NCI-H82 treated with DMSO at 0.1 percent for 48 hours (cell line): ENCODE results near the gene NEGR1.
"Not testable (repeated sequence)": the region's sequence is repeated elsewhere in the genome, so short reads cannot be mapped to it uniquely, and the experiment has no call there.

Experiments
- DNase-seq: peaks from one replicate; lab custom pipeline; 2025; ENCODE audit not compliant: unreplicated experiment; lab: John Stamatoyannopoulos, UW

Gene NEGR1

DNA sequence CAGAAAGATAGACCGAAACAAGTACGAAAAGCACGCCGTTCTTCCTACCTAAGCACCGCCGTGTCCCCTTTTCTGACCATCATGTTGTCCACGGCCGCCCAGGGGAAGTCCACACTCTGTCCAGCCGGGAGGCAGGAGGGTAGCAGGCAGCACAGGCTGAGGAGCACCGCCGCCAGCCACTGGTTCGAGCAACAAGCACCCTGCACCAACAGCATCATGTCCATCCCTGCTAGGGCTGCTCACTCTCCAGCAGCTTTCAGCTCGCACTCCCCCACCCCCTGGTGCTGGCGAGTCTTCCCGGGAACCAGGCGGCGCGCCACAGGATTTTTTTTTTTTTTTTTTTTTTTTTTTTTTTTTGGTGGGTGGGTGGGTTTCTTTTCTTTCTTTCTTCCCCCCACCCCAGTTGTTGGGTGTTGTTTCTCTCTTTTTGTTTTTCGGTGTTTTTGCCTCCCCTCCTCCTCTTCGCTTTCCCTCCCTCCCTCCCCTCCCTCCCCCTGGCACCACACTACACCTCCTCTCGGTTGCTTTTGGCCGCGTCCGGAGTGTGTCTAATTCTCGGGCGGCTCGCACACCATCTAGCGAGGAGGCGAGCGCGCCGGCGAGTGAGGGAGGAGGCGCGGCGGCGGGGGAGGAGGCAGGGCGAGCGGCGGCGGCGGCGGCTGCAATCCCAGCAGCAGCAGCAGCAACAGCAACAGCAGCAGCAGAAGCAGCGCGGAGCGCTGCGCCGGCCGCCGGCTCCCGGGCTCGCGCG, at the start of gene NEGR1:
Gene NEGR1 (minus strand): TSS at position 269 of the 751 bp plus-strand sequence.
- peak; percentile 72 for DNase-seq

GRCh38 chr1:72326494-72326893, 44.2 kb upstream of the NEGR1 start:
- no peak for DNase-seq

DNA sequence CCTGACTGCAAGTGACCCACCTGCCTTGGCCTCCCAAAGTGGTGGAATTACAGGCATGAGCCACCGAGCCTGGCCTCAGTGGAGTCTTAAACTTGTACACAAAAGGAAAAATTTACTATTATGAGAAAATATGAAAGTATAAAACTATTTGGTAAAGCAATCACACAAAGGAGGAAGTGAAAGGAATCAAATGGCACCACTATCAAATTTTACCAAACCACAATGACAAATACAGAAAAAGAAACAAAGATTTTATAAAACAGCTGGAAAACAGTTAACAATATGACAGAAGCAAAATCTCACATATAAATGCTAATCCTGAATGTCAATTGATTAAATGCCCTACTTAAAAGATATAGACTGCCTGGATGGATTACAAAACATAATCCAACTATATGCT, 42.1 kb upstream of the NEGR1 start:
- DNase-seq: no peak

DNA sequence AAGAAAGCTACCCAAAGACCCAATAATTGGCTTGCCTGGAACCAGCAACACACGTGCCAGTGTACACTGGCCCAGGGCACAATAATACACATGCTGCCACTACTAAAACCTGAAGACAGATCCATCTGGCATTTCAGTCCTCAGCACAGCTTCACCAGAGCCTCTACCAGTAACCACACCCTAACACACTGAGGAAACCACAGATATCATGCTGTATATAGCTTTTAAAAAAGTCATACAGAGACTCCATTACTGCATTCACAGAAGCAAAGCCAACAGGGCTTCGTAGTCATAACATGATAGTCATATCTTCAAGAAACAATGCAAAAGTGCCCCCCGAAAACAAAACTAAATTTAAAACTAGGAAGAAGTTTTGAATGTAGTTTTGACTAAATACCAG, 40.6 kb upstream of the NEGR1 start:
- no peak for DNase-seq

- no peak for DNase-seq
Measured at GRCh38 chr1:72296501-72296900, 14.2 kb upstream of the NEGR1 start.

- no peak for DNase-seq
Measured at GRCh38 chr1:72288886-72289285, 6.5 kb upstream of the NEGR1 start.

DNA sequence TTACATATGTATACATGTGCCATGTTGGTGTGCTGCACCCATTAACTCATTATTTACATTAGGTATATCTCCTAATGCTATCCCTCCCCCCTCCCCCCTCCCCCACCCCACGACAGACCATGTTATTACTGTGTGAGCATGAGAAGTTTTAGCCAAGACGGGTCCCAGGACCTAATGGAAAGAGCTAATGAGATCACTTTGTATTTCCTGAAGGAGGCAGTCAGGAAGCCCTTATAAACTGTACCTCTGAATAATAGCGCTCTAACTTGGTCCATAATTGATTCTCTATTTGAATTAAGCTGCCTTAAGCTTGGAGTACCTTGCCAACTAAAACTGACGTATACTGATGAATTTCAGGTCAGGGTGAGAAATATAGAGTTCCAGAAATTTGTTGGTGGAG, 4.1 kb upstream of the NEGR1 start:
- DNase-seq: no peak

GRCh38 chr1:72285074-72285425, 2.7 kb upstream of the NEGR1 start:
- no peak for DNase-seq

DNA sequence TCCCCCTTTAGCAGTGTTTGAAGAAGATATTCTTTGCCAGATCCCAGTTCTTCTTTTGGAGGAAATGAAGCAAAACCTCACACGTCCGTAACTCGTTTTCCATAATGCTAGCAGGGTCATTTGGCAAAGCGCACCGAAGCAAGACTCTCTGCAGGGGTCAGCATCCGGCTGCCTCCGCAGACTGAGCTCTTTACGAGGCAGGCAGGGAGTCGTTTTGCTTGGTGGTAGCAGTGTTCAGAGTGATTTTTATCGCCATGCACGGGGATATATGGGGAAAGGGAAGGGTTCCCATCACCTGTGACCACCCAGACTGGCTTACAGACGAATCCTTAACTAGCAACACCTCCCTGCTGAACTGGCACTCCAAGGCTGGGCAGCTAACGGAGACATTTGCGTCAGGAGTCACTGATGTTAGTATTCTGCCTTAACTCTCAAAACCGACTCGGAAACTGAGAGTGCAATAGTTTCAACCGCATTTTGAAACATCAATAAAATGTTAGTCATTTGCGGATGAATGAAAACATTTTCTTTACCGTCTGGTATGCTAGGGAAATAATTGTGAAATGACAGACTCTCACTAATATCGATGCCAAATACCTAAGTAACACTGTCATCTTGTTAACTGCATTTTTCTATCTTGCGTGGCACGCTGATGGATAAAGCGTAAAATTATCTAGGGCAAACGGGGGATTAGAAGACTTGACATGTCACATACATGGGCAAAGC, 2.2 kb upstream of the NEGR1 start:
- DNase-seq: peak; percentile 47

- DNase-seq: peak; percentile 76
Measured at GRCh38 chr1:72284084-72284347, 1.7 kb upstream of the NEGR1 start.

DNA sequence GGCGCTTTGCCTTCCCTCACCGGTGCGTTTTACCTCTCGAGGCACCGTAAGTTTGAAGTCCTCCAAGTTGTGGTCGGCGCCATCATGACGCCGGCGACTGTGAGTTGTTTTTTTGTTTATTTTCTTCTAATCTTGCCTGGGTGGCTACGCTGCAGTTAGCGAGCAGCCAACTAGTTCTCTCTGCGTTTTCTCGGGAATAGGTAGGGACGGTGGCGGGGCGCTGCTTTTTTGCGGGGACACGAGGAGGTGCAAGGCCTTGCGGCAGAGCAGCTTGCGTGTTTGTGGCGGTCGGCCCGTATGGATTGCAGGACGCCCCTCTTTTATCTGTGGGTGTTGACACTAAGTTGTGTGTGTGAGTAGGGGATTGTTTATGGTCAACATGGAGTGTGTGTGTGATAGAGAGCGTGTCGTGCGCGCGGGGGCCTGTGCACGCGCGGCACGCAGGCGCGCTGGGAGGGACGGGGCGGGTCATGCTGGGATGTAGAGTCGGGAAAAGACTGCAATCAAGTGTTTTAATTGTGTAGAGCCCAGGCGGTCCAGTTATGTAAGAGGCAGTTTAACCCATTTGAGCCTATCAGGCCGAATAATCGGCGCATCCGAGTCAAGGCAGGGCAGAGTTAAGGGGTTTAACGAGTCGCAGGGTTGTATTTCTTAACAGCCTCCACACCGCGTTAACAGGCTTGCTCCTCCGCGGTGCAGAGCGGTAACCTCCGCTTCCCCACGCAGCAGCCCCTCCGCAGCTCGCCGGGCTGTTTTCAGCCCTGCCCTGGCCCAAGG, 1.2 kb upstream of the NEGR1 start:
- peak; percentile 76 for DNase-seq

DNA sequence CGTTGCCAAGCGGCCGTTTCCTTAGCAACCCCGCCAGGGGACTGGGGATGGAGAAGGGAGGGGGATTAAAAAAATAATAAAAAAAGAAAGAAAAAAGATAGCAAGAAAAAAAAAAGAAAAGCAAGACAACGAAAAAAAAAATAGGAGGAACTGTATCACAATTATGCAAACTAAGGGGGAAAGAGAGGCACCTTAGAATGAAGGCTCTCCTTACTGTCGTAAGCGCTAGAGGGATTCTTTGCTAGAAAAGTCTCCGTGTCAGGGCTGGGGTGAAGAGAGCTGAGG, 625 bp upstream of the NEGR1 start:
- DNase-seq: no peak

DNA sequence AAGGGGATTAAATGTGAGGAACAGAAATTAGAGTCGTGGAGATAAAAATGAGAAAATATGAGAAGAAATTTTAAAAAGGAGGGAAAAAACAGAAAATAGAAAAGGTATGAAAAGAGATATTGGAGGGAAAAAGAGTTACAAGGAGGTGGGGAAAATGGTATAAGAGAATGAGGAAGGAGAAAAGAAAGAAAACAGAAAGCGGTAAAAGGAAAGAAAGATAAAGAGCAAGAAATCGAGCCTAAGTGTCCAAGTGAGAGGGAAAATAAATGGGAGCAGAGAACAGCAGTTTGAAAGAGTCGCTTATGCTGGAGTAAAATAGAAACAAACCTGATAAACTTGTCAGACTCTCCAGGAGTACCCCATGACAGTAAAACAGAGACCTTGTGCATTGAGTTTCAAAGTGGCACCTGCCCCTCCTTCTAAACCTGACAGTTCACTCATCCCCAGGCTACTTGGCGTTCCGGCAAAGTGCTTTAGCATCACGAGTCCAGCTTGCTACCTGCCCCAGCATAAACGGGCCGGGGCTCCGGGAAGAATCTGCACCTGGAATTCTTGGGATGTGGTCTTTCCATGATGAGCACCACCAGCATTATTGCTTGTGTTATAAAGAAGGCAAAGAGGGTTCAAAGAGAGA, 585 bp downstream of the NEGR1 start:
- DNase-seq: no peak

- no peak for DNase-seq
Measured at GRCh38 chr1:72281144-72281543, 1.2 kb downstream of the NEGR1 start.

DNA sequence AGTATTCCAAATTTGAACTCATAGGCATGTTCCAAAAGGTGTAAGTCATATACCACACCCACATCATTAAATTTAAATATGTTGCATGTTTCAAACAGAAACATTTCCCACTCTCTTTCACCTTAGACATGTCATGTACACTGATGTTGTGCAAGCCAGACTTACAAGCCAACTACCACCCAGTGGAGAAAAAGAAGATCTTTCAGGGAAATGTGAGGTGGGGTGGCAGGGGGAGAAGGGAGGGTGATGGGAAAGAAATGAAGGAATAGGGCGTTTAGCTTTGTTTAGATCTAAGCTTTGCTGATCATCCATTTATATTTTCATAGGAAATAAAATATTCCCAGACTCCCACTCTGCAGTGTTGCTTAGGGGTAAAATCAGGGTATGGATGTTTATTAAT, 1.6 kb downstream of the NEGR1 start:
- DNase-seq: no peak

GRCh38 chr1:72280131-72280530, 2.2 kb downstream of the NEGR1 start:
- no peak for DNase-seq

GRCh38 chr1:72278461-72278860, 3.9 kb downstream of the NEGR1 start:
- no peak for DNase-seq

DNA sequence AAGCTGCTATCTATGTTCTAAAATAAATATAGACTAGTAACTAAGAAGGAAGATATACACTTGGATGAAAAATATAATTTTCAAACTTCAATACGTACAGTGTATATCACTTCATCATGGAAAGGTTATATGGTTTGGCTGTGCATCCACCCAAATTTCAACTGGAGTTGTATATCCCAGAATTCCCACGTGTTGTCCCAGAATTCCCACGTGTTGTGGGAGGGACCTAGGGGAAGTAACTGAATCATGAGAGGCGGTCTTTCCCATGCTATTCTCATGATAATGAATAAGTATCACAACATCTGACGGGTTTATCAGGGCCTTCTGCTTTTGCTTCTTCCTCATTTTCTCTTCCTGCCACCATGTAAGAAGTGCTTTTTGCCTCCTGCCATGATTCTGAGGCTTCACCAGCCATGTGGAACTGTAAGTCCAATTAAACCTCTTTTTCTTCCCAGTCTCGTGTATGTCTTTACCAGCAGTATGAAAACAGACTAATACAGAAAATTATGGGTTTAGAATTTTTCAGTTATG, 10.7 kb downstream of the NEGR1 start:
- no peak for DNase-seq

- no peak for DNase-seq
Measured at GRCh38 chr1:72262735-72263134, 19.6 kb downstream of the NEGR1 start.

DNA sequence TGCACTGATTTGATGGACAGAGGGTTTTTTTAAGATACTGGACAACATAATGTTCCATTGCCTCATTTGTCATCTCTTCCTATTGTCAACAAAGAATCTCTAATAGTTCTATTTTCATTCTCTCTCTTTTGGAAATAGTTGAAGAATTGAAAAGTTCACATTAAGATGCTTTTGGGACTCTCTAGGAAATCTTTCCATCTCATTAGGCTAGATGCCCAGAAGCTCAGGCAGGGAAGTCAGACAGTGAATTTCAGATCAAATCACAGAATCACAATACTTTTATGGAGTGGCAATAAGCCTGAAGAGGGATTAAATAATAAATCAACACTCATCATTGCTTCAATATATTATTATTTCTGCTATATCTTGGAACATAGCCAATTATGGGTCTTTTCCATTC, 29.2 kb downstream of the NEGR1 start:
- no peak for DNase-seq

DNA sequence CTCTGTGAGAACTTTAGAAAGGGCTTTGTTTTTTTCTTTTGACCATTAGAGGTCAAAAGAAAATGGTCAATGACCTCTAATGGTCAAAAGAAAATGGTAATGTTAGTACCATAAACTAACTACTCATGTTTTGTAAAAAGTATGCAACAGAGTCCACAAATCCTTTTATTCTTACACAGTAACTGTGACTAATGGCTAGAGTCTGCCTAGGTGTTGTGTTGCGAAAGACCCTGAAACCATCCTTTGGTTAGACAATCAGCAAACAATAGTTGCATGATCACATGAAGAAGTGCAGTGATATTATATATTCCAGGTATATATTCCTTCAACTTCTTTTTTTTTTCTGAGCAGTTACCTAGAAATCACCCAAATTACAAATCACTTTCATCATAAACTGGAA, 40.9 kb downstream of the NEGR1 start:
- DNase-seq: no peak

DNA sequence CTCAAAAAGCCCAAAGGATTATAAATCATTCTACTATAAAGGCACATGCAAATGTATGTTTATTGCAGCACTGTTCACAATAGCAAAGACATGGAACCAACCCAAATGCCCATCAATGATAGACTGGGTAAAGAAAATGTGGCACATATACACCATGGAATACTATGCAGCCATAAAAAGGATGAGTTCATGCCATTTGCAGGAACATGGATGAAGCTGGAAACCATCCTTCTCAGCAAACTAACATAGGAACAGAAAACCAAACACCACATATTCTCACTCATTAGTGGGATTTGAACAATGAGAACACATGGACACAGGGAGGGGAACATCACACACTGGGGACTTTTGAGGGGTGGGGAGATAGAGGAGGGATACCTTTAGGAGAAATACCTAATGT, 46.4 kb downstream of the NEGR1 start:
- DNase-seq: not testable (repeated sequence)
